SK-MEL-5 (cell line): ENCODE data around the gene PLSCR5. TPM values are rescaled to one million over a fixed set of nuclear protein-coding genes. Genes with fewer than 3 reads are reported as not detected.

Experiments used
- DNase-seq: peaks from one replicate; pipeline ENCODE4 v3.0.0-alpha.2; 2016; ENCODE audit warnings: low read depth, low spot score
- in situ Hi-C: cut with HindIII; loops from 2 replicates; pipeline ENCODE4 v1.10.0; 2016; ENCODE audit warnings: low sequenced_read_pairs, high pct_unique_total_duplicates, low pct_unique_long_range_greater_than_20kb
- total RNA-seq: library from RNA; depleted of rRNA; stranded (reverse); fragments of >200 nt; shearing (Covaris generic); gene quantifications from 2 replicates; pipeline ENCODE4 v1.2.3, GENCODE V29; 2014

PLSCR5 gene
- total RNA-seq, 1 experiment from 2014 or later = not detected

GRCh38 chr3:146594843-146595482 is 10.2 kb downstream of the PLSCR5 start:
- DNase-seq = peak; percentile 32
- in situ Hi-C loops = no loop called here

DNA sequence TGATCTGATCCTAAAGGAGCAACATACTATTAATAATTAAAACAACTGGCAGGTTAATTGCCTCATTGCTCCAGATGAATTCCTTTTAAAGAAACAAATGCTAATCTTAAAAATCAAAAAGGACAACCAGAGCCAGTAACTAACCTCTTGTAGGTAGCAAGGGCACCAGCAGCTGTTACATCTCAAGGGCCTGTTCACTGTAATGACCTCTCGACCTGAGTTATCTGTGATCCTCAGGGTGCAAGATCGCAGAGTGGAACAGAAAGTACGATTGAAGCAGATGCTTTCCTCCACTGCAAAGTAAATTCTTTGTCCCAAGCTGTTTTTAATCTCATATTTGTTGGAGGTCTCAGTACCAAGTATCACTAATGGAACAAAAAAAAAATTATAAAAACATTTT is 11.4 kb downstream of the PLSCR5 start:
- no peak for DNase-seq
- in situ Hi-C loops = no loop called here

GRCh38 chr3:146590521-146590920 is 14.6 kb downstream of the PLSCR5 start:
- in situ Hi-C loops = no loop called here
- DNase-seq = peak; percentile 7

DNA sequence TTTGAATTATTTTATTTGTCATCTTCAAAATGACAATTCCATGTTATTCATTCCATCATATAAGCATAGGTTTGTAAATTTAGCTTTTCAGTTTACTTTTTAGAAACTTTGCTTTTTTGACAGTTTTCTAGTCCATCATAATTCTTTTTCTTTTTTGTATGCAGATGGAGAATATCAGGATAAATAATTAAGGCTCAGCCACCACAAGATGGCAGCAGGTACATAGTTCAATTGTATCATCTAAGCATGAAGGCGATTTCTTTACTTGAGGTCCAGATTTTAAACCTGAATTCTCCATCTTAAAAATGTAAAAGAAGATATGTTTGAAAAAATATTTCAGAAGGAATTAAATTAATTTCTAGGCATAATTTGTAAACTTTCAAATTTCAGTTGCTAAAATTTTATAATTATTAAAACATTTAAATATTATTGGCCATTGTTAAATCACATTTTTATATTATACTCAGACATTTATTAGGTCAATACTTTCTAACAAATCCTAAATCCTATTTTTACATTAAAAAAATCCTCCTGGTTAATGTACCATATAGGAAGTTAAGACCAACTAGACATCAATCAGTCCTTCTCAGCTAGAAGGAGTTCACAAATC is 15.1 kb downstream of the PLSCR5 start:
- DNase-seq = peak; percentile 75
- in situ Hi-C loops = loop anchor here (5.0 kb wide), 1 partner anchor 37 kb away; no protein-coding TSS in a partner anchor

DNA sequence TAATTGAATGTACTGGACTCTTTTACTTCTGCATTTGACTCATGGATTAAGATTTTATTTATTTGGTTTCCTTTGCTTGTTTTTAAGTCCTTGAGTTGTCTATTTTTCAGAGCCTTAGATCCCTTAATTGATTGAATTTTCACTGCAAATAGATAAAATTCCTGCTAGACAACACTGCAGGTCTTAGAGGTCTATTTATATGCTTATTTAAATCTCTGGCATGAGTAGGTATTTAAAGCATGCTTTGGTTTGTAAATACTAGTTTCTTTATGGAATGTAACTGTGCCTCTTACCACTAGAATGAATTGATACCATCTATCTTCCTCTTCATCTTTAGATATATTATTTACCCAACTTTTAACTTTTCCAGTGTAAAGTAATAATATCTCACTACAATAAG is 20.0 kb downstream of the PLSCR5 start:
- DNase-seq = no peak
- in situ Hi-C loops = loop anchor here (5.0 kb wide), 1 partner anchor 42 kb away; no protein-coding TSS in a partner anchor

- in situ Hi-C loops = no loop called here
- no peak for DNase-seq
Measured at GRCh38 chr3:146581951-146582467, 23.1 kb downstream of the PLSCR5 start.

DNA sequence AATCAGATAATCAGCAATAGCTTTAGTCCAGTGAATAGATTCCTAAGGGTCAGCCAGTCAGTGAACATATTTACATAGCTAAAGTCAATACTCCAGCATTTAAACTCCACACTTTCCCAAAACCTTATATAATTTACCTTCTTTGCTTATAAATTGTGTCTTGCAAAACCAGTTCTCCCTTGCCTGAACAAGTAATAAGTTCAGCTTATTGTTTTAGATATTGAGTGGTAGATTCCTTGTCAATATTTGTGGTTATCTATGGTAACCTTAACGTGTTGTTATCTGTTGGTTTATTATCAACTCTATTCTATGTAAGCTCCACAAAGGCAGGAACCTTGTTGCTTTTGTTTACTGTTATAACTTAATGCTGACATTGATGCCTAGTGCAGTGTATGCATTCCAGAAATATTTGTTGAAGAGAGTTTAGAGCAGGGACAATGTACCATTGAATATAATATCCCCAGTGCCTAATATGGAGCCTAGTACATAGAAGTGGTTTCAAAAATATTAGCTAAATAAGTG is 24.0 kb downstream of the PLSCR5 start:
- DNase-seq = peak; percentile 17
- in situ Hi-C loops = no loop called here

- DNase-seq = peak; percentile 73
- in situ Hi-C loops = no loop called here
Measured at GRCh38 chr3:146577662-146578061, 27.5 kb downstream of the PLSCR5 start.

DNA sequence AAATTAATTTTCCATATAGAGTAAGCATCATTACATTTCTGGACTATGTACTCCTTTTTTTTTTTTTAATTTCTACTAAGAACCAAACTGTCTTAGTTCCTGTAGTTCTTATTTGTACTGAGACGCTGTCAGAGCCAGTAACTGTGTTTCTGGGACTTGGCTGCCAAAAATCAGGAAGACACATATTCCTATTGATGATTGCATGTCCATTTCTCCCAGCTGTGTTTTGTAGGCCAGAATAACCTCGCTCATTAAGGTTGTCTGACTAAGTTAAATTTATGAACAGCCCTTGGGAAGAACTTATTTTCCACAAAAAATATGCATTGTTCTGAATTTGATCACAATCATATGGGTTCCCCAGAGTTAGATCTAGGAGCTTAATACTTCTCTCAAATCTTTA is 29.5 kb downstream of the PLSCR5 start:
- in situ Hi-C loops = no loop called here
- DNase-seq = no peak

- DNase-seq = no peak
- in situ Hi-C loops = no loop called here
Measured at GRCh38 chr3:146574173-146574572, 31.0 kb downstream of the PLSCR5 start.

GRCh38 chr3:146569314-146569713 is 35.8 kb downstream of the PLSCR5 start:
- in situ Hi-C loops = no loop called here
- DNase-seq = no peak

GRCh38 chr3:146566138-146566537 is 39.0 kb downstream of the PLSCR5 start:
- DNase-seq = no peak
- in situ Hi-C loops = no loop called here

DNA sequence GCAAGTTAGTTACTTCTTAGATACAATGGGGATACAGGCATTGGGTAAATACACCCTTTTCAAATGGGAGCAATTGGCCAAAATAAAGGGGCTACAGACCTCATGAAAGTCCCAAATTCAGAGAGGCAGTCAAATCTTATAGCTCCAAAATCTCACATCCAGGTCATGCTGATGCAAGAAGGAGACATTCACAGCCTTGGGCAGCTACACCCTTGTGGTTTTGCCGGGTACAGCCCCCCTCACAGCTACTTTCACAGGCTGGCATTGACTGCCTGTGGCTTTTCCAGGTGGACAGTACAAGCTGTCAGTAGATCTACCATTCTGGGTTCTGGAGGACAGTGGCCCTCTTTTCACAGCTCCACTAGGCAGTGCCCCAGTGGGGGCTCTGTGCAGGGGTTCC is 43.3 kb downstream of the PLSCR5 start:
- no peak for DNase-seq
- in situ Hi-C loops = no loop called here

DNA sequence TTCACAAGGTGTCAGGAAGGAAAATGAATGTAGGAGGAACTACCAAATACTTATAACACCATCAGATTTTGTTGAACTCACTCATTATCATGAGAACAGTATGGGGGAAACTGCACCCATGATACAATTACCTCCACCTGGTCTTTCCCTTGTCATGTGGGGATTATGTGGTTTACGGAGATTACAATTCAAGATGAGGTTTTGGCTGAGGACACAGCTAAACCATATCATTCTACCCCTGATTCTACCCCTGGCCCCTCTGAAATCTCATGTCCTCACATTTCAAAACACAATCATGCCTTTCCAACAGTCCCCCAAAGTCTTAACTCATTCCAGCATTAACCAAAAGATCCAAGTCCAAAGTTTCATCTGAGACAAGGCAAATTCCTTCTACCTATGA is 43.7 kb downstream of the PLSCR5 start:
- DNase-seq = no peak
- in situ Hi-C loops = no loop called here

- DNase-seq = no peak
- in situ Hi-C loops = no loop called here
Measured at GRCh38 chr3:146560678-146561077, 44.5 kb downstream of the PLSCR5 start.

DNA sequence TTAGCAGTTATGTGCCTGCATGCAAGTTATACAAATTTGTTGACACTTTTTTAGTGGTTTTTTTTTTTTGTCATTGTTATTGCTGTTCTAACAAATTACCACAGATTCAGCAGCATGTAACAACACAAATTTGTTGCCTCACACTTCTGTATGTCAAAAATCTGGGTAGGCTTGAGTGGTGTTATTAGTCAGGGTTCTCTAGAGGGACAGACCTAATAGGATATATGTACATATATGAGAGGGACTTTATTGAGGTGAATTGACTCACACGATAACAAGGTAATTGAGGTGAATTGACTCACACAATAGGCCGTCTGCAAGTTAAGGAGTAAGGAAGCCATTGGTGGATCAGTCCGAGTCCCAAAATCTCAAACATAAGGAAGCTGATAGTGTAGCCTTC is 45.8 kb downstream of the PLSCR5 start:
- in situ Hi-C loops = no loop called here
- DNase-seq = no peak

DNA sequence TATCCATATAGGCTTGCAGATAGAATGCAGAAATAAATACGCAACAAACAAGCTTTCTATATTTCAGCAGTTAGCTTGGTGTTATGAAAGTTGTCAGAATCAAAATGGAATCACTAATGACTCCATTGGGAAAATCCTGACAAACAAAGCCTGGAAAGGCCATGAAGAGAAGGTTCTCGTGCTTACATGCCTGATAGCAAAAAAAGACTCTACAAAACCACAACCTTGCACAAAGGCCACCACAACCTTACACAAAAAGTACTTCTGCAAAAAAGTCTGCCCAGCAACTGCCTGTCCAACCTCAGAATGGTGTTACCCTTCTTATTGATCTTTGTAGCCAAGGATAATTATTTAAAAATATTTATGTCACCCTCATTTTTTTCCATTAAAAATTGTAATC is 46.4 kb downstream of the PLSCR5 start:
- in situ Hi-C loops = no loop called here
- DNase-seq = no peak

DNA sequence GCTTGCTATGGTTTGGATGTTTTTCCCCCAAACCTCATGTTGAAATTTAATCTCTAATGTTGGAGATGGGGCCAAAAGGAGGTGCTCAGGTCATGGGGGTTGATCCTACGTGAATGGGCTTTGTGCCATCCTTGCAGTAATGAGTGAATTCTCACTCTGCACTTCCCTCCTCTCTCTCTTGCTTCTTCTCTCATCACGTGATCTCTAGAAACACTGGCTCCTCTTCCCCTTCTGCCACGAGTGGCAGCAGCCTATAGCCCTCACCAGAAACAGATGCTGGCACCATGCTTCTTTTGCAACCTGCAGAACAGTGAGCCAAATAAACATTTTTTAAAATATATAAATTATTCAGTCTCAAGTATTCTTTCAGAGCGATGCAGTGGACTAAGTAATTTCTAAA is 47.4 kb downstream of the PLSCR5 start:
- in situ Hi-C loops = no loop called here
- DNase-seq = no peak

- in situ Hi-C loops = no loop called here
- DNase-seq = peak; percentile 63
Measured at GRCh38 chr3:146555311-146555710, 49.8 kb downstream of the PLSCR5 start.
